Left ventricle myocardium inferior (tissue), 1 donor: ENCODE results near the gene ARHGAP20. TPM values are rescaled to one million over a fixed set of nuclear protein-coding genes. Genes with fewer than 3 reads are reported as not detected.

Experiments
- DNase-seq: peaks from one replicate; pipeline ENCODE4 v3.0.0-alpha.2; 2020
- H3K27ac ChIP-seq: fragments of 200-600 bp; replicated peaks from 2 replicates; pipeline ENCODE4 v1.8.0; 2021
- H3K27me3 ChIP-seq: fragments of 200-600 bp; 2 replicates; pipeline ENCODE4 v1.8.0; 2021; ENCODE audit warnings: low read depth
- H3K36me3 ChIP-seq: fragments of 200-600 bp; 2 replicates; pipeline ENCODE4 v1.8.0; 2021
- H3K4me1 ChIP-seq: fragments of 200-600 bp; 2 replicates; pipeline ENCODE4 v1.8.0; 2021
- H3K4me3 ChIP-seq: fragments of 200-600 bp; 2 replicates; pipeline ENCODE4 v1.8.0; 2021; ENCODE audit warnings: mild to moderate bottlenecking, moderate library complexity
- H3K9me3 ChIP-seq: fragments of 200-600 bp; replicated peaks from 2 replicates; pipeline ENCODE4 v1.8.0; 2021
- intact Hi-C: fragments of 100-400 bp; cut with micrococcal nuclease; formaldehyde crosslinking; loops from one replicate; pipeline ENCODE4 v1.11.0; 2022
- total RNA-seq: library from RNA; stranded (reverse); fragmentation: NEBNext Ultra II Directional; extraction: Animal tissue kit (Norgen Biotek cat#: 25700); gene quantifications from one replicate; pipeline ENCODE4 v1.2.1, GENCODE V29; 2021
- TF ChIP-seq, protein P1 (sequence below): fragments of 200-600 bp; IDR thresholded peaks from 2 replicates; pipeline ENCODE4 v1.8.0; 2021; ENCODE audit warnings: antibody characterized with exemption, mild to moderate bottlenecking, borderline replicate concordance
- donor health status: DM: no; HTN: yes; CAD: no; lungs with severe emphysema.

Gene ARHGAP20
- total RNA-seq, 1 donor from 2014 or later: 0.16 TPM

DNA sequence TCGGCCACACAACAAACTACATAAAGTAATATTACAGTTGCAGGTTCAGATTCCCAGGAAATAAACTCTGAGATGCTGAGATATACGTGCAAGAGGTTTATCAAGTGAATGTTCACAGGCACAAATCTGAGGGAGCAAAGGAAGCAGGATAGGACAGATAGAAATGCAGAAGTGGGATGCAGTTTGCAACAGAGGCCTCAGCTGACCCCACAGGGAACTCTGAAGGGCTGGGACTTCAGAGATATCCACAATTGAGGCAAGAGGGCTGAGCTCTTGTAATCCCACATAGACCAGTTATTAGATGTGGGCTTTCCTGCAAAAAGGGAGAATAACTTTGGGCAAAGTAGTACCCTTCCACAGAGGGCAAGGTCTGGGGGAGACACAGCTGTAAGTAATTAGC lies 25.4 kb upstream of the ARHGAP20 start:
- TF ChIP-seq, protein P1, sequence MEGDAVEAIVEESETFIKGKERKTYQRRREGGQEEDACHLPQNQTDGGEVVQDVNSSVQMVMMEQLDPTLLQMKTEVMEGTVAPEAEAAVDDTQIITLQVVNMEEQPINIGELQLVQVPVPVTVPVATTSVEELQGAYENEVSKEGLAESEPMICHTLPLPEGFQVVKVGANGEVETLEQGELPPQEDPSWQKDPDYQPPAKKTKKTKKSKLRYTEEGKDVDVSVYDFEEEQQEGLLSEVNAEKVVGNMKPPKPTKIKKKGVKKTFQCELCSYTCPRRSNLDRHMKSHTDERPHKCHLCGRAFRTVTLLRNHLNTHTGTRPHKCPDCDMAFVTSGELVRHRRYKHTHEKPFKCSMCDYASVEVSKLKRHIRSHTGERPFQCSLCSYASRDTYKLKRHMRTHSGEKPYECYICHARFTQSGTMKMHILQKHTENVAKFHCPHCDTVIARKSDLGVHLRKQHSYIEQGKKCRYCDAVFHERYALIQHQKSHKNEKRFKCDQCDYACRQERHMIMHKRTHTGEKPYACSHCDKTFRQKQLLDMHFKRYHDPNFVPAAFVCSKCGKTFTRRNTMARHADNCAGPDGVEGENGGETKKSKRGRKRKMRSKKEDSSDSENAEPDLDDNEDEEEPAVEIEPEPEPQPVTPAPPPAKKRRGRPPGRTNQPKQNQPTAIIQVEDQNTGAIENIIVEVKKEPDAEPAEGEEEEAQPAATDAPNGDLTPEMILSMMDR: no peak
- intact Hi-C loops: no loop called here
- H3K9me3 ChIP-seq: no peaks in the 10 kb centered on the region
- H3K27me3 ChIP-seq: peaks cover 9% of the 10 kb centered on the region
- no peak for DNase-seq
- no peak overlapping the region for H3K4me3 ChIP-seq
- no peaks in the 10 kb centered on the region for H3K4me1 ChIP-seq
- H3K27ac ChIP-seq: no peak overlapping the region
- no peaks in the 10 kb centered on the region for H3K36me3 ChIP-seq

DNA sequence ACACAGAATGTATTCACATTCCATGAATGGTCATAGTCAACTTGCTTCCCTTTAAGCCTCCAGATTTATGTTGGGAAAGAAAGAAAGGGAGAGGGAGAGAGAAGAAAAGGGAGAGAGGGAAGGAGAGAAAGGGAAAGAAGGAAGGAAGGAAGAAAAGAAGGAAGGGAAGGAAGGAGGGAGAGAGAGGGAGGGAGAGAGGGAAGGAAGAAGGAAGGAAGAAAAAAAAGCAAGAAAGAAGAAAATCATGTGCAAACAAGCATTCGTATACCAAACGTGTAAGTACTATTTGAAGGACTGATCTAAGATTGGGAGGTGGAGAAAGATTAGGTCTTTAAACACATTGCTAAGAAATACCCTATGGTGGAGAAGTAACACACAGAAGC lies 23.9 kb upstream of the ARHGAP20 start:
- TF ChIP-seq, protein P1: no peak
- Histone ChIP-seq H3K4me1 (no peaks in the 10 kb centered on the region), H3K36me3 (no peaks in the 10 kb centered on the region), H3K27me3 (peaks cover 9% of the 10 kb centered on the region), H3K4me3 (no peak overlapping the region), H3K27ac (no peak overlapping the region), H3K9me3 (no peaks in the 10 kb centered on the region)
- intact Hi-C loops: no loop called here
- DNase-seq: no peak

DNA sequence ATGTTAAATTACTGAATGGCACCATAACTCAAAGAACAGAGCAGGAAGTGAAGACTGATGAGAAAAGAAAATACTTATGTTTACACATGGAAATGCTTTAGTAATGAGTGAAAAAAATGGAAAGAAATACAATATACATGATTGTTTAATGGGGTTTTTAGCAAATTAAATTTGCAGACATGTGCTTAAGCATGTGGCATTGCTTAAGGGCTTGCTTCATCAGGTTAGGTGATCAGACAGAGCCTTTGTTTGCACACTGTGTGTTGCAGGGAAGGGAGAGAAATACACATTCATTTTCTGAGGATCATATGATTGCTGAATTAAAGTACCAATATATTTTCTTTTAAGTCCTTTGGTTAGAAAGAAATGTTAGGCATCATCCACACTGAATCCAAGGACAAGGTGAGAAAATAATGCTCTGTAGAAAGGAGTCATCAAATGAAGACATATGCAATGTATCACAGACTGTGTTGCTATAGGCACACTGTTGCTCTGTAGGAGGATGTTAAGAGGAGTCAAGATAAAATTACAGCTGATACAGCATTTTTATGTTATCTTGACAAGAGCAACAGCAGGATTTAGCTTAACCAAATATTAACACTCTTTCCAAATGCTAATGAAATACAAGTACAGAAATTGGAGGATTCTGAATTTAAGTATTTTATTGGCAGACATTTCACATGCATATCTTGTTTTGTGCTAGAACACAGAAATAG lies 23.4 kb upstream of the ARHGAP20 start:
- TF ChIP-seq, protein P1: no peak
- H3K27ac ChIP-seq: no peak overlapping the region
- no peaks in the 10 kb centered on the region for H3K4me1 ChIP-seq
- H3K9me3 ChIP-seq: no peaks in the 10 kb centered on the region
- peaks cover 9% of the 10 kb centered on the region for H3K27me3 ChIP-seq
- H3K36me3 ChIP-seq: no peaks in the 10 kb centered on the region
- no peak for DNase-seq
- no peak overlapping the region for H3K4me3 ChIP-seq
- intact Hi-C loops: no loop called here

DNA sequence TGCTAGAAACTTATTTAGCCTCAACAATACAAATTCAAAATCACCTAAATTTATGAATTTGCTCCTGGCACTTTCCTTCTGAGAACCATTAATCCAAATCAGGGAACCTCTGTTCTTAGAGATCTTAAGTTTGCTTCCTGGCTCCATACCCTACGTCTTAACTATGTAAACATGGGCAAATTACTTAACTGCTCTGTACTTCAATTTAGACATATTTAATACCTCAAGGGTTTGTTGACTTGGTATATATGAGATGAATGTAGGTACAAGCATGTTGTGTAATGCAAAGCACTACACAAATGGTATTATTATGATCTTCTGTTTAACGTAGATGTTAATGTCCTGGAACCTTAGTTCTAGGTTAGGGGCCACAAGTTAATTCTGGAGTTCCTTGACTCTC lies 22.6 kb upstream of the ARHGAP20 start:
- Histone ChIP-seq H3K4me1 (no peaks in the 10 kb centered on the region), H3K9me3 (no peaks in the 10 kb centered on the region), H3K27ac (no peak overlapping the region), H3K4me3 (no peak overlapping the region), H3K36me3 (no peaks in the 10 kb centered on the region), H3K27me3 (peaks cover 9% of the 10 kb centered on the region)
- no peak for DNase-seq
- intact Hi-C loops: no loop called here
- TF ChIP-seq, protein P1: no peak

DNA sequence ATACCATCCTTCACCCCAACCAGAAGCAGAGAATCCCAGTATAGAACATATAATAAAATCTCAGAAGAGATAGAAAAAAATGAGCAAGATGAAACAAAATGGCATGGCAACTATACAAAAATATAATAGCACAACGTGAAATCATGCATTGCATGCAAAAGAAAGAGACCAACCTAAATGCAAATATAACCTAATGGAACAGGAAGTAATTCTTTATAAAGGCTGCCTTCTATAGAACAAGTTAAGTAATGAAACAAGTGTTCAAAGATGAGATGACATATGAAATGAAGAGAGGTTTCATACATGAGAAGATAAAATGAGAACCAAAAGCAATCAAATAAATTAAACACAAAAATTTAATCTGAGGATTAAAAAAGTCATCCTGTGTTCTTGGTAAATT lies 18.5 kb upstream of the ARHGAP20 start:
- Histone ChIP-seq H3K27me3 (peaks cover 19% of the 10 kb centered on the region), H3K9me3 (peaks cover 11% of the 10 kb centered on the region), H3K4me1 (no peaks in the 10 kb centered on the region), H3K27ac (no peak overlapping the region), H3K36me3 (no peaks in the 10 kb centered on the region), H3K4me3 (no peak overlapping the region)
- DNase-seq: no peak
- intact Hi-C loops: no loop called here
- TF ChIP-seq, protein P1: no peak
